ENCODE data around the gene GARIN5B.
A peak's percentile ranks its signal among the peaks of the same experiment; 100 is the strongest.

Gene GARIN5B

DNA sequence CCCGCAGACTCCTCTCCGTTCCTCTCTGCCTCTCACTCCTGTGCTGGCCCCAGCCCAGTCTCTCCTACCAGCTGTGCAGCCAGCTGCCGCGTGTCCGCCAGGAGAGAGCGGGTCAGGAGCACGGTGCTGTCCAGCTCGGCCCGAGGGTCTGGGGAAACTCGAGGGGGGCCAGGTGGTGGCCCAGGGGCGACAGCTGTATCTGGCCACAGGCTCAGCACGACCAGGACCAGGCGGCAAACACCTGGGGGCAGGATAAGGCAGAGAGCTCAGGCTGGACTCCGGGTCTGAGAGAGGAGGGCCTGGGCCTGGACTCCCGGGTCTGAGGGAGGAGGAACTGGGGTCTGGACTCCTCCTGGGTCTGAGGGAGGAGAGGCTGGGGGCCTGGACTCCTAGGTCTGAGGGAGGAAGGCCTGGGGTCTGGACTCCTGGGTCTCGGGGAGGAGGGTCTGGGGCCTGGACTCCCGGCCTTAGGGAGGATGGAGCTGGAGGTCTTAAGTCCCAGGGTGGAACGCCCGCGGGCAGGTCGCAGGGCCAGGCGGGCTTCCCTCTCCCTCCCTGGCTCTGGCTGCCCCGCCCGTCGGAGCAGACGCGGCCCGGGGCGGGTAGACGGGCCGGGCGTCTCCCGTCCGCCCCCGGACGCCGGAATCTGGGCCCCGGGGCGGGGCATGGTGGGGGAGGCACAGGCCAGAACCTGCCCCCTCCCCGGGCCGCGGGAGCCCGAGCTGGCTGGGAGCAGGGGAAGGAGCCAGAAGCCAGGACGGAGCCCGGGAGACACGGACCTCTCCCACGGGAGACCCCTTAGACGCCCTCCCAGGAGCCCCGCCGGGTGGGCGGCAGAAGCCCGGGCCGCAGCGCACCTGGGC, 5.9 kb upstream of the GARIN5B start:
- DNase-seq = peak; percentile 47

DNA sequence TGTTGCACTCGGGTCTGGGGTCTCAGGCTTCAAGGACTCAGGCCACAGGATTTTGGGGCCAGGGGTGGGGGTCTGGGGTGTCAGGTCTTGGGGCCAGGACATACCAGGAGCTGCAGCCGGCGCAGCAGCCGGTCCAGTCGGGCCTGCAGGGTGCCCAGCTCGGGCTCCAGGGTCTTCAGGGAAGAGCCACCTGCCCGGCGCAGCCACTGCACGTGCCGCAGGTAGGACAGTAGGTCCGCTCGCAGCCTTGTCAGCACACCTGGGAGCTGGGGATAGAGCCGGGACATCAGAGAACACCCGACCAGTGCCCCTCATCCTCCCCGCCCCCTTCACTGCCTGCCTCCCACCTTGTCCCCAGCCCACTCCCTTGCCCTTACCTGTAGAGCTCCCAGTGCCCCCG, 5.0 kb upstream of the GARIN5B start:
- no peak for DNase-seq

DNA sequence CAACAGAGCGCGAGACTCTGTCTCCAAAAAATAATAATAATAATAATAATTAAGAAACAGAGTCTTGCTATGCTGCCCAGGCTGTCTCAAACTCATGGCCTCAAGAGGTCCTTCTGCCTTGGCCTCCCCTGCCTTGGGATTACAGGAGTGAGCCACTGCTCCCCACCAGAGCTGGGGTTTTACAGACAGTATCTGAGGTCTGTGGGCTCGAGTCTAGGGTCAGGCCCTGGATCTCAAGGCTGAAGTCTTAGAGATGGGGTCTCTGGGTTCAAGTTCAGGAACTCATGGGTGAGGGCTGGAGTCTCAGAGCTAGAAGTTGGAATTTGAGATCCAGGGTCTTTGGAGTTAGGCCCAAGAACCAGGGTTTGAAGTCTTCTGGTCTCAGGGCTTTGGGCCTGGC, 3.7 kb upstream of the GARIN5B start:
- no peak for DNase-seq

- DNase-seq = no peak
Observed at GRCh38 chr19:55365964-55366363, 2.9 kb upstream of the GARIN5B start.

GRCh38 chr19:55365245-55365644, 2.2 kb upstream of the GARIN5B start:
- no peak for DNase-seq

DNA sequence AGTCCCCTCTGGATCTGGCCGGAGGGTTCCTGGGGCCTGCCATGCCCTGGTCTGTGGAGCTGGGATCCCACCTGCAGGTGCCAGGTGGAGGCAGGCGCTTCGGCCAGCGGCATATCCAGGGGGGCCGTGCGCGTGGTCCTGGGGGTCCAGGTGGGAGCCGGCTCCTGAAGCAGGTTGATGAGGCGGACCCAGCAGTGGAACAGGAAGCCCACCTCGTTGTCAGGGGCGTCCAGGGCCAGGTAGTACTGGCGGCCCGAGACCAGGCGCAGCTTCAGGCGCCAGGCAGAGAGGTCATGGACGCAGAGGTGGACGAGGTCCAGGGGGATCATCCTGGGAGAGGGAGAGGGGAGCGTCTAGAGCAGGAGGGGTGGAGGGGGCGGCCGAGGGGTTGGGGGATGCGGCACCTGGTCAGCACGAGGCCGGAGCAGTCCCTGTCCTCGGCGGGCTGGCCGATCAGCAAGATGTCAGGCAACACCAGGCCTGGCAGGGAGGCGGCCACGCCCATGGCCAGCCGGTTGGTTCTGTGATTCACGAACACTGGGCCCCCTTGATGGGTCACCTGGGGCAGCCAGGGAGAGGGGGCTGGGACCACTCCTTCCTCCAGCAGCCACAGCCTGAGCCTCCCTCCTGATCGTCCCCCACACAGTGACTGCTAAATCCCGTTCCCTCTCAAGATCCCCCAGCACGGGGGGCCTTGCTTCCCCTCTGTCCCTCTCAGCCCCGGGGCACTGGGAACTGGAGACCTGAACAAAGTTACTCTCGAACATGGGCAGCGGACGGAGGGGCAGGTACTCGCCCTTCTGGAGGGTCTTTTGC, 678 bp downstream of the GARIN5B start:
- no peak for DNase-seq

DNA sequence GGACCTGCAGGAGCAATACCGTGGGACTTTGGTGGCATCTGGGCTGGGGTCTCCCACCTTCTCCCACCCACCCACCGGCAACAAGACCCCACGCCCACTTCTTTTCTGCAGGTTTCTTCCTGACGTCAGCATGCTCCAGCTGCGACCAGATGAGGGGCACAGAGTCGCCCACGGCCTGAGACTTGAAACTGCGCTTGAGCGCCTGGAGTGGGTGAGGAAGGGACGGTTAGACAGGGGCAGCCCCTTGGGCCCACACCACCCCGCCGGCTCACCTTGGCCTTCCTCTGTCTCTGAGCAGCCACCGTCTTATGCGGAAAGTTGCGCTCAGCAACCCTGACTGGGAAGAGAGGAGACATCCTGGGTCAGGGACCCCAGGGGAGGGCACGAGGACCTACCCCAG, 2.2 kb downstream of the GARIN5B start:
- DNase-seq = no peak

DNA sequence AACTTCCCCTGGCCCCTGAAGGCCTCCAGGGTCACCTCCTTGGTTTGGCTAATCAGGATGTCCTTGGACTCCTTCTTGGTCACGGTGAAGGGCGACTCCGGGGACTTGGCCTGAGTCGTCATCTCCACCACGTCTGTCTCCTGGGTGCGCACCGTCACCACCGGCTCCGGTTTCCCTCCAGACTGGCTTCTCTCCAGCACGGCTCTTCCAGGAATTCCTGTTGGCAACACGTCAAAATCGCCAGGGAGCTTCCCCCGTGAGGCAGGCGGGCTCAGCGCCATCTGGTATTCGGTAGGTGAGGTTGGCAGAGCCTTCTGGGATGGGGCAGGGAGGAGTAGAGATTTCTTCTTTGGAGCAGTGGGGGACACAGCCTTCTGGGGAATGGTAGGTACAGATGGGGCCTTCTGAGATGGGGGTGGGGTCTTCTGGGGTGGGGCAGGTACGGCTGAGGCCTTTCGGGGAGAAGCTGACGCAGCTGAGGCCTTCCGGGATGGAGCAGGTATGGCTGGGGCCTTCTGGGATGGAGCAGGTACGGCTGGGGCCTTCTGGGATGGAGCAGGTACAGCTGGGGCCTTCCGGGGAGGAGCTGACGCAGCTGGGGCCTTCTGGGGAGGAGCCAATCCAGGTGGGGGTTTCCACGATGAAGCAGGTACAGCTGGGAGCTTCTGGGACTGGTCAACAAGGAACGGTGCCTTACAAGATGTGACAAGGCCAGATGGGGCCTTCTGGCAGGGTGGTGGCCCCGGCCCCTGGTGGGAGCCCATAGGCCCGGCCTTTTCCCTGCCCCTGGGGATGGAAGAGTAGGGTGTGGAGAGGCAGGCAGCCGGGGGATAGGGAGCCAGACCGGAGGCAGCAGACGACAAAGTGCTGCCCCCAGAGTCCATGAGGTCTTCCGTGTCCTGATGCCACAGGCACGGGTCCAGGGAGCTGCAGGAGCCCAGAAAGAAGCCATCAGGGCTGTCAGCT, 3.8 kb downstream of the GARIN5B start:
- DNase-seq = peak; percentile 42

- no peak for DNase-seq
Observed at GRCh38 chr19:55358493-55358892, 4.6 kb downstream of the GARIN5B start.

GRCh38 chr19:55355213-55355821, 7.7 kb downstream of the GARIN5B start:
- DNase-seq = no peak

DNA sequence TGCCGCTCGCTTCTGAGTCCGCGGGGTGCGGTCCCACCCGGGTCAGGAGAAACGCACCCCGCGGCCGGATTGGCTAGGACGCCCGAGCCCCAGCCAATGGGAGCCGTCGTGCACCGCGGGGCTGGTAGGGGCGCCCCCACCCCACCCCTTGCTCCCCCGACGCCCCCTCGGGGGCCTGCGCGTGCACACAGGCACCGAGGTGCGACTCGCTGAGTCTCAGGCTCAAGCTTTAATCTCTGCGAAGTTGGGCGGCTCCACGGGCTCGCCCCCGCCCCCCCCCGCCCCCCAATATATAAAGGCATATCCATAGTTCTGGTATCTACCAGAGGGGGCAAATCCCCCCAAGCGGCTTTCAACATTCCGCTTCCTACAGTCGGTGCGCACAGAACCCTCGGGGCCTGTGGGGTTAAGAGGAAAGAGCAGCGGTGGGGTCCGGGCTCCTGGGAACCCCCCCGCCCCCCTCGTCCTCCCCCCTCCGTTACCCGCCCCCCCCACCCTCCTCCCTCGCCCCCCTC, 8.3 kb downstream of the GARIN5B start, which contains the start of gene COX6B2:
TSS of gene COX6B2 (minus strand) at position 22 of the 515 bp plus-strand sequence. CDS start 198 bp downstream, outside the sequence.
- no peak for DNase-seq

GRCh38 chr19:55353803-55354697, 9.0 kb downstream of the GARIN5B start:
- peak; percentile 77 for DNase-seq

- DNase-seq = no peak
Observed at GRCh38 chr19:55353356-55353802, 9.7 kb downstream of the GARIN5B start.

DNA sequence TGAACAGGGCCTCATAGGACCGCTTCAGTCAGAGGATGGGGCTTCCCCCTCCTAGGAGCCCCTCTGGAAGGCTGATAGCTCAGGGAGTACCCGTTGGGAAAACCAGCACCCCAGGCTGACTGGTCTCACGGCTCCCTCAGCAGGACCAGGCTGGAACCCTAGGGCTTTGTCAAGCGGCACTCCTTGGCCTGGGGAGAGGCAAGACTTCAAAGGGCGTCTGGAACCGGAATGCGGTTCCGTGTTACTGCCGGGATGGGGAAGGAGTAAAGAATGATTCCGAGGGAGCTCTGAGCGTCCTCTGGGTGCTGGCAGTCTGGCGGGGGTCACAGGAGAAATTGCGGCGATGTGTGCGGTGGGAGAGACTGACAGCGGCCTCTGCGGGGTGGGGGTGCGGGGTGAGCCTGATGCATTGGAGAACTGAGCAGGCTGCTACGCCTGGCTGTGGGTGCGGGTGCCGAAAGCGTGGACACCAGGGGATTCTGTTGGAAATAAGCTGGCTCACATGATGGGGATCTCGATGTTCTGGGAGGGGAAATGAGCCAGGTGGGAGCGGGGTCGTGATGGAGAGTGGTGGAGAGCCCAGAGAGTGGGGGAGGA, 10.4 kb downstream of the GARIN5B start:
- DNase-seq = no peak

DNA sequence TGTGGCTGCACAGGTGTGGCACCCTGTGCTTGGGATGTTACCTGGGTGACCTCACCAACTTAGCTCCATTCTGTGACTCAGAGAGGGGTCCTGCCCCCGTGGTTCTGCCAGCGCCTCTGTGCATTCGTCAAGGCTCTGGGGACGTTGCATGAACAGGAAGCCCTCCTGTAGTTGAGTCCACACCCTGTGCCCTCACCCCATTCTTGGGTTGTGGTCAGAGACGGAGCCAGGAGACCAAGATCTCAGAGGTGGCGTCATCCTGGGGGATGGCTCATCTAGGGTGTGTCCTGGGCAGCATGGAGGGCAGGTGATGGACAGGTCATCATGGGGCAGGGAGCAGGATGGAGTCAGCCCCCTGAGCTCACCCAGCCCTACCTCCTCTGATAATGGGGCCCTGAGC, 11.0 kb downstream of the GARIN5B start:
- DNase-seq = no peak

GRCh38 chr19:55350620-55351315, 12.3 kb downstream of the GARIN5B start:
- no peak for DNase-seq

- DNase-seq = no peak
Observed at GRCh38 chr19:55348317-55349034, 14.6 kb downstream of the GARIN5B start.

- DNase-seq = no peak
Observed at GRCh38 chr19:55347442-55348009, 15.5 kb downstream of the GARIN5B start.
